HG03520 (cell line): Measurements from ENCODE around the gene MT1B.
"Not testable (repeated sequence)": the region's sequence is repeated elsewhere in the genome, so short reads cannot be mapped to it uniquely, and the experiment has no call there.

ENCODE experiments used
- ATAC-seq: cut with Tn5 transposase; IDR thresholded peaks from one replicate; pipeline ENCODE4 v1.9.1; 2021; ENCODE audit warnings: mild to moderate bottlenecking, moderate library complexity; ENCODE audit not compliant: unreplicated experiment

Gene MT1B

DNA sequence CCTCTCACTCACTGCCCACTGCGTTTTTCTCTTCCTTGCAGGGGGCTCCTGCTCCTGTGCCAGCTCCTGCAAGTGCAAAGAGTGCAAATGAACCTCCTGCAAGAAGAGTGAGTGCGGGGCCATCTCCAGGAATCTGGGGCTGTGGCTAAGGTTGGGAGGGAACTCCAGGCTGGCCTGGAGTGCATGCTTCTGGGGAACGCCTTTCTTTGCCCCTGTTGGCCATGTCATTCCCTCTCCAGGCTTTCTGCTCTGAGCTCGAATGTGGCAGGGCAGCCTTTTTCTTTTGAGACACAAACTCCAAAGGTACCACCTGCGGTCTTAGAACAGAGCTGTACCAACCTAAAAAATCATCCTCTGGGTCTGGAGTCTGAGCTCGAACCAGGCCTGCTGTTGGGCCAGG is 33.5 kb upstream of the MT1B start:
- no peak for ATAC-seq

DNA sequence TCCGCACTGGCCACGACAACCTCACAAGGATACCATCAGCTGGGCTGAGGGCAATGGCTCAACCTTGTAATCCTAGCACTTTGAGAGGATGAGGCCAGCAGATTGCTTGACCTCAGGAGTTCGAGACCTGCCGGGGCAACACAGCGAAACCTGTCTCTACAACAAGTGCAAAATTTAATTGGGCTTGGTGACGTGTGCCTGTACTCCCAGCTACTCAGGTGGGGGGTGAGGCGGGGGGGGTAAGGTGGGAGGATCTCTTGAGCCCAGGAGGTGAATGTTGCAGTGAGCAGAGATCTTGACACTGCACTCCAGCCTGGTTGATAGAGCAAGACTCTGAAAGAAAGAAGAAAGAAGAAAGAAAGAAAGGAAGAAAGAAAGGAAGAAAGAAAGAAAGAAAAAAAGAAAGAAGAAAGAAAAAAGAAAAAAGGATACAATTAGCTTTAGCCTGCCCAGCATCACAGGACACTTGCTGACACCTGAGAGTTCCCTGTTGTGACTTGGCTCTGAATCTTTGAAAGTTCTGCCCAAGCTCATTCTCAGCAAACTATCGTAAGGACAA is 31.3 kb upstream of the MT1B start:
- ATAC-seq: no peak

DNA sequence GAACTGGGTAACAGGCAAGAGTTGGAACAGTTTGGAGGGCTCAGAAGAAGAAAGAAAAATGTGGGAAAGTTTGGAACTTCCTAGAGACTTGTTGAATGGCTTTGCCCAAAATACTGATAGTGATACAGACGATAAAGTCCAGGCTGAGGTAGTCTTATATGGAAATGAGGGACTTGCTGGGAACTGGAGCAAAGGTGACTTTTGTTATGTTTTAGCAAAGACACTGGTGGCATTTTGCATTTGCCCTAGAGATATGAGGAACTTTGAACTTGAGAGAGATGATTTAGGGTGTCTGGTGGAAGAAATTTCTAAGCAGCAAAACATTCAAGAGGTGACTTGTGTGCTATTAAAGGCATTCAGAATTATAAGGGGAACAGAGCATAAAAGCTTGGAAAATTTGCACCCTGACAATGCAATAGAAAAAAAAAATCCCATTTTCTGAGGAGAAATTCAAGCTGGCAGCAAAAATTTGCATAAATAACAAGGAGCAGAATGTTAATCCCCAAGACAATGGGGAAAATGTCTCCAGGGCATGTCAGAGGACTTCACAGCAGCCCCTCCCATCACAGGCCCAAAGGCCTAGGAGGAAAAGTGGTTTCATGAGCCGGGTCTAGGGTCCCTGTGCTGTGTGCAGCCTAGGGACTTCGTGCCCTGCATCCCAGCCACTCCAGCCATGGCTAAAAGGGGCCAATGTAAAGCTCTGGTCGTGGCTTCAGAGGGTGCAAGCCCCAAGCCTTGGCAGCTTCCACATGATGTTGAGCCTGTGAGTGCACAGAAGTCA is 29.8 kb upstream of the MT1B start:
- not testable (repeated sequence) for ATAC-seq

DNA sequence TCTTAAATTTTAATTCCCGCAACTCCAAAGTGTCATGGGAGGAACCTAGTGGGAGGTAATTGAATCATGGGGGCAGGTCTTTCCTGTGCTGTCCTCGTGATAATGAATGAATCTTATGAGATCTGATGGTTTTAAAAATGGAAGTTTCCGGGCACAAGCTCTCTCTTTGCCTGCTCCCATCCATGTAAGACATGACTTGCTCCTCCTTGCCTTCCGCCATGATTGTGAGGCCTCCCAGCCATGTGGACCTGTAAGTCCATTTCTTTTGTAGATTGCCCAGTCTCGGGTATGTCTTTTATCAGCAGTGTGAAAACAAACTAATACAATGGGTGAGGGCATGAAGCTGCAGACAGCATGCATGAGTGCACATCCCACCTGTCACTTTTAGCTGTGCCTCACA is 28.5 kb upstream of the MT1B start:
- ATAC-seq: not testable (repeated sequence)

DNA sequence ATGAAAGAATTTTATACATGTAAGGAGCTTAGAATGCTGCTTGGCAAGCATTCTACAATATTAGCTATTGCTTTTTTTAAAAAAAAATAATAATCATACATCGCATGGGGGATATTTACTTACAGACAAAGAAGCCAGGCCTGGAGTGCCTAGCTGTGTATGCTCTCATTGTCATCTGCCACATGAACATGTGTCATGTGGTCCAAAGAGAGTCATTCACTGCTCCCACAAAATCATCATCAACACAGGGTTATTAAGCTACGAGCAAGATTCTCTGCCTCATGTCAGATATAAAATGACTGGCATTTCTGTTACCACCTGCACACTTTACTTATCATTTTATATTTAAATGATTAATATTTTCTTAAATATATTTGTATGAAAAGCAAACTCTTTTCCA is 28.0 kb upstream of the MT1B start:
- ATAC-seq: no peak

DNA sequence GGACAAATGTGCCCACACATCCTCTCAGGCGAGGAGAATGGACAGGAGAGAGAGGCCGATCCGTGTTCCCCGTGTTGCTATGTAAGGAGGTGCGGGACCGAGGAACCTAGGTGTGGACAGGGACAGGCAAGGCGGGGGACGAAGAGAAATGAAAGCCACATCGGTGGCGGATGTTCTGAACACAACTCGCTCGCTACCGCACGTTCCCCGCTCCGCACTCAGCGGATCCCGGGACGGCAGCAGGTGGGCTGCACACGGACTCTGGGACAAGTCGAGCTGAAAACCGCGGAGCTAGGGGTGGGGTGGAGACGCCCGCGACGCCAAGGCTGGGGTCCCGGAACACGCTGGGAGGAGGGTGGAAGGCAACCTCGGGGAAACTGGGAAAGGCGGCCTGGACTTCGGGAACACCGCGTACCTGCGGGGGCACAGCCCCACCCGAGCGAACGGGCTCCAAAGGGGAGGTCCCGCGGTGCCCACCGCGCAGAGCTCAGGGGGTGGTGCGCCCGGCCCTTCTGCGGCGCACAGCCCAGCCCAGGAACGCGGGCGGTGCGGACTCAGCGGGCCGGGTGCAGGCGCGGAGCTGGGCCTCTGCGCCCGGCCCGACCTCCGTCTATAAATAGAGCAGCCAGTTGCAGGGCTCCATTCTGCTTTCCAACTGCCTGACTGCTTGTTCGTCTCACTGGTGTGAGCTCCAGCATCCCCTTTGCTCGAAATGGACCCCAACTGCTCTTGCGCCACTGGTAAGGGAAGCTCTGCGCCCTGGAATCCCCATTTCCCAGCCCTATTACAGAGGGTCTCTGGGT is 26.3 kb upstream of the MT1B start, which contains the start of gene MT1E:
MT1E (plus strand) TSS at position 642 of the 803 bp plus-strand sequence; CDS start at position 713, 71 bp downstream.
- no peak for ATAC-seq

DNA sequence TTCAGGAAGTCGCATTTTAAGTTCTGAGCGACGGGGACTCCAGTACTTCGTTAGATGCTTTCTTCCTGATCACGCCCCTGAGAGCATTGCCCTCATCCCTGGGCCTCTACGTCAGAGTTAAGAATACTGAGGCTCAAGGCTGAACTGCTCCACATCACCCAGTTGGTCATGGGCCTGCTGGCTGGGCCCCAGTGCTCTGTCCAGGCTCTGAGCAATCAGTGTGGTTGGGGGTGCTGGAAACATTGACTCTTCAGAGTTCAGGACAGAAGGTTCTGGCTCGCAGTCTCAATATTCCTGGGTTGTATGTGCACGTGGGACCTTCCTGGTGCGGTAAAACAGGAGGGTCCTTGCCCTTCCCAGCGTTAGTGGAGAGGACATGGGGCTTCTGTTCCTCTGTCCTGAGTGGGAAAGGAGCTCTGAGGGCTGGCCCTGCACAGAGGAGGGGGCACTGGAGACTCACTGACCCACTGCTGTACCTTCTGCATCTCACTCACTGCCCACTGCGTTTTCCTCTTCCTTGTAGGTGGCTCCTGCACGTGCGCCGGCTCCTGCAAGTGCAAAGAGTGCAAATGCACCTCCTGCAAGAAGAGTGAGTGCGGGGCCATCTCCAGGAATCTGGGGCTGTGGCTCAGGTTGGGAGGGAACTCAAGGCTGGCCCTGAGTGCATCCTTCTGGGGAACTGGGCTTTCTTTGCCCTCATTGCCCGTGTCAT is 25.6 kb upstream of the MT1B start:
- no peak for ATAC-seq

DNA sequence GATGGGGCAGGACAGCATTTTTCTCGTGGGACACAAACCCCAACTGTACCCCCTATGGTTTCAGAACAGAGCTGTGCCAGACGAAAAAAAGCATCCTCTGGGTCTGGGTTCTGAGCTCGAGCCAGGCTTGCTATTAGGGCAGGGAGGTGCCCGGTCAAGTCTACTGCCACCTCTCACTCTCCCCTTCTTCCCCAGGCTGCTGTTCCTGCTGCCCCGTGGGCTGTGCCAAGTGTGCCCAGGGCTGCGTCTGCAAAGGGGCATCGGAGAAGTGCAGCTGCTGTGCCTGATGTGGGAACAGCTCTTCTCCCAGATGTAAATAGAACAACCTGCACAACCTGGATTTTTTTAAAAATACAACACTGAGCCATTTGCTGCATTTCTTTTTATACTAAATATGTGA is 25.0 kb upstream of the MT1B start:
- no peak for ATAC-seq

DNA sequence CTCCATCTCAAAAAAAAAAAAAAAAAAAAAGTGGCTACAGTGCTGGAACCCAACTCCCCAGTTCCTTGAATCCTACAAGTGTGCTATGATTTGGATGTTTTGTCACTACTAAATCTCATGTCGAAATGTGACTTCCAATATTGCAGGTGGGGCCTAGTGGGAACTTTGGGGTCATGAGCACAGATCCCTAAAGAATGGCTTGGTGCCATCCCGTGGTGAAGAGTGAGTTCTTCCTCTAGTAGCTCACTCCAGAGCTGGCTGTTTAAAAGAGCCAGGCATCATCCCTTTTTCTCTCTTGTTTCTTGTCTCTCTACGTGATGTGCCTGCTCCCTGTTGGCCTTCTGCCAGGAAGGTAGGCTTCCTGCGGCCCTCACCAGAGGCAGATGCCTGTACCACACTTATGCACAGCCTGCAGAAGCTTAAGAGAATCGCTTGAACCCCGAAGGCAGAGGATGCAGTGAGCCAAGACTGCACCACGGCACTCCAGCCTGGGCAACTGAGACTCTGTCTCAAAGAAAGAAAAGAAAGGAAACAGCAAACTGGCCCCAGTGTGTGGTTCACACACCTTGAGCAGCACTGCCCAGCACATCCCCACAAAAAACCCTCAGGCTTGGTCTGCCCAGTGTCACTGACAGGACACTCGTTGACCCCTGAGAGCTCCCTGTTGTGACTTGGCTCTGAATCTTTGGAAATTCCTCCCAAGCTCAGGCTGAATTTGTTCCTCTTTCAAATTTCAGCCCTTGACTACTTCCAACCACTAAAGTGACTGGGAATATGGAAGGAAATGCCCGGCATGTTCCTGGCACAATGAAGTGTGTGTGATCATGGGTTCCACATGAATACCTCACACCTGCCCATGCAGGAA is 23.0 kb upstream of the MT1B start:
- no peak for ATAC-seq

DNA sequence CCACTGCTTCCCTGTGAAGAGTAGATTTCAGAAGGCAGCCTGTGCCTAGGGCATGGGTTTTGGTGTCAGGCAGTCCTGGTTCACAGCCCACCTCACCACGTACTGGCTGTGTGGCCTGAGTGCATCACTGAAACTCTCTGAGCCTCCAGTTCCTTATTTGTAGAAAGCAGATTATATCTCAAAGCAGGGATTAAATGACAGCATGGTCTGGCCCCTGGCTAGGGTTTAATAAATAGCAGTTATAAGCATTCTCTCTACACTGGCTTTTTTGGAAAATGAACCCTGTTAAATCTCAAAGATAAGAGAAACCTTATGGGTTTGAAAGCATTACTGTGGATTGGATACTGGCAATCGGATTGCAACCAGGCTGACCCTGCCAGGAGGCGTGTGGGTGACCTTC is 22.2 kb upstream of the MT1B start:
- ATAC-seq: no peak

DNA sequence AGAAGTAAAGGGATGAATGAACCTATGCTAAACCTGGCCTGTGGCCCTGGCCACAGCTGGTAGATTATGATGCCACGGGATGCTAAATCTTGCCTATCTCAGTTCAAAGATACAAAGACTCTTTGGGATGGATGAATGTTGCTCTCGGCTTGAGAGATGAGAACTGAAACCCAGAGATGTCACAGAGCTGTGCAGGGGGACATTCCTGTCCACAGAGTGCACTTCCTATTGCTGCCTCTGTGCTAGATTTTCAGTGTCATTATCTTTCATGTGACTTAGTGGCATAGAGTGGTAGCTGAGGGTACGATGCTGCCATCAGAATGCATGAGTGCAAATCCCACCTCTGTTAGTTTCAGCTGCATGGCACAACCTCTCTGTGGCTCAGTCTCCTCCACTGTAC is 21.6 kb upstream of the MT1B start:
- ATAC-seq: peak; percentile 85

DNA sequence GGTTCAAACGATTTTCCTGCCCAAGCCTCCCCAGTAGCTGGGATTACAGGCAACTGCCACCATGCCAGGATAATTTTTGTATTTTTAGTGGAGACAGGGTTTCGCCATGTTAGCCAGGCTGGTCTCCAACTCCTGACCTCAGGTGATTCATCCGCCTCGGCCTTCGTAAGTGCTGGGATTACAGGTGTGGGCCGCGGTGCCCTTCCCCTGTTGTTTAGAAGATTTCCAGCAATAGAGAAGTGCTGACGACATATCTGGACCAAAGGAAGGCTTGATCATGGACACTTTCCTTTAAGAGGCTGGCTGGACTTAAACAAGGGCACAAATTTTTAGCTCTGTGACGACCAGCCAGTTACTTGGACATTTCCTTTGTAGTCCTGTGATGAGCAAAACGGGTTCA is 20.5 kb upstream of the MT1B start:
- ATAC-seq: no peak

DNA sequence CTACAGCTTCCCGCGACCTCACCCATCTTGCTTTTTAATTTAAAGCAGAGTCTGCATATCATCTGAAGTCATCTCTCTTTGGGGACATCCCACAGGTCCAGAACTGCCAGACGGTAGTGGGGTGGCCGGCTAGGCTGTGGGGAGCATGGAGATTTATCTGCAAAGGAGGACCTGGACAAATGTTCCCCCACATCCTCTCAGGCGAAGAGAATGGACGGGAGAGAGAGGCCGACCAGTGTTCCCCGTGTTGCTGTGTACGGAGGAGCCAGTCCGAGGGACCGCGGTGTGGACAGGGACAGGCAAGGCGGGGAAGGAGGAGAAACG is 19.9 kb upstream of the MT1B start:
- no peak for ATAC-seq

DNA sequence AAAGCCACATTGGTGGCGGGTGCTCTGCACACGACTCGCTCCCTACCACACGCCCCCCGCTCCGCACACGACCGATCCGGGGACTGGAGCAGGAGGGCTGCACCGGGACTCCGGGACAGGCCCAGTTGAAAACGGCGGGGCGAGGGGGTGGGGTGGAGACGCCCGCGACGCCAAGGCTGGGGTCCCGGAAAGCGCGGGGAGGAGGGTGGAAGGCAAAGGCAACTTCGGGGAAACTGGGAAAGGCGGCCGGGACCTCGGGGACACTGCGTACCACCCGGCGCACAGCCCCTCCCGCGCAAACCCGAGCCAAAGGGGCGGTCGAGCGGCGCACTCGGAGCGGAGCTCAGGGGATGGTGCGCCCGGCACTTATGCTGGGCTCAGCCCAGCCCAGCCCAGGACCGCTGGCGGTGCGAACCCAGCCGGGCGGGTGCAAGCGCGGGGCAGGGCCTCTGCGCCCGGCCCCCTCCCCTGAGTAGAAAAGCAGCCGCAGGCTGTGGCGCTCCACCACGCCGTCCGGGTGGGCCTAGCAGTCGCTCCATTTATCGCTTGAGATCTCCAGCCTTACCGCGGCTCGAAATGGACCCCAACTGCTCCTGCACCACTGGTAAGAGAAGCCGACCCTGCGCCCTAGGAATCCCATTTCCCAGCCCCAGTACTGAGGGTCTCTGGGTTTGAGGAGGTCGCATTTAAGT is 19.4 kb upstream of the MT1B start, which contains the start of gene MT1M:
MT1M (plus strand) TSS at position 504 of the 692 bp plus-strand sequence; CDS start at position 577, 73 bp downstream.
- ATAC-seq: no peak

DNA sequence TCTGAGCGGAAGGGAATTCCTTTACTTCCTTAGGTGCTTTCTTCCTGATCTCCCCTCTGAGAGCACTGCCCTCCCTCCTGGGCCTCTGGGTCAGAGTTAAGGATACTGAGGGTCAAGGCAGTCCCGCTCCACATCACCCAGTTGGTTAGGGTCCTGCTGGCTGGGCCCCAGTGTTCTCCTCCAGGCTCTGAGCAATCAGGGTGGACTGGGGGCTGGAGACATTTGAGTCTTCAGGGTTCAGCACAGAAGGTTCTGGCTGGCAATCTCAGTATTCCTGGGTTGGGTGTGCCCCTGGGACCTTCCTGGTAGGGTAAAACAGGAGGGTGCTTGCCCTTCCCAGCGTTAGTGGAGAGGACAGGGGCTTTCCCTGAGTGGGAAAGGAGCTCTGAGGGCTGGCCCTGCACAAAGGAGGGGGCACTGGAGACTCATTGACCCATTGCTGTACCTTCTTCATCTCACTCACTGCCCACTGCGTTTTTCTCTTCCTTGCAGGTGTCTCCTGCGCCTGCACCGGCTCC is 18.8 kb upstream of the MT1B start:
- ATAC-seq: no peak

DNA sequence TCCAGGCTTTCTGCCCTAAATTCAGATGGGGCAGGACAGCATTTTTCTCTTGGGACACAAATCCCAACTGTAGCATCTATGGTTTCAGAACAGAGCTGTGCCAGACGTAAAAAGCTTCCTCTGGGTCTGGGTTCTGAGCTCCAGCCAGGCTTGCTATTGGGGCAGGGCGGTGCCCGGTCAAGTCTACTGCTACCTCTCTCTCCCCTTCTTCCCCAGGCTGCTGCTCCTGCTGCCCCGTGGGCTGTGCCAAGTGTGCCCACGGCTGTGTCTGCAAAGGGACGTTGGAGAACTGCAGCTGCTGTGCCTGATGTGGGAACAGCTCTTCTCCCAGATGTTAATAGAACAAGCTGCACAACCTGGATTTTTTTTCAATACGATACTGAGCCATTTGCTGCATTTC is 18.2 kb upstream of the MT1B start:
- no peak for ATAC-seq

DNA sequence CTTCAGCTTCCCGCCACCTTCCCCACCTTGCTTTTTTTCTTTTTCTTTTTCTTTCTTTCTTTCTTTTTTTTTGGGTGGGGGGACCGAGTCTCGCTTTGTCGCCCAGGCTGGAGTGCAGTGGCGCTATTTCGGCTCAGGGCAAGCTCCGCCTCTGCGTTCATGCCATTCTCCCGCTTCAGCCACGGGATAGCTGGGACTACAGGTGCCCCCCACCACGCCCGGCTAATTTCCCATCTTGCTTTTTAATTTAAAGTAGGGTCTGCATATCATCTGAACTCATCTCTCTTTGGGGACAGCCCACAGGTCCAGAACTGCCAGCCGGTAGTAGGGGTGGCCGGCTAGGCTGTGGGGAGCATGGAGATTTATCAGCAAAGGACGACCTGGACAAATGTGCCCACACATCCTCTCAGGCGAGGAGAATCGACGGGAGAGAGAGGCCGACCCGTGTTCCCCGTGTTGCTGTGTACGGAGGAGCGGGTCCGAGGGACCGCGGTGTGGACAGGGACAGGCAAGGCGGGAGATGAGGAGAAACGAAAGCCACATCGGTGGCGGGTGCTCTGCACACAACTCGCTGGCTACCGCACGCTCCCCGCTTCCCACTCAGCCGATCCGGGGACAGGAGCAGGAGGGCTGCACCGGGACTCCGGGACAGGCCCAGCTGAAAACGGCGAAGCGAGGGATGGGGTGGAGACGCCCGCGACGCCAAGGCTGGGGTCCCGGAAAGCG is 16.8 kb upstream of the MT1B start:
- ATAC-seq: no peak

DNA sequence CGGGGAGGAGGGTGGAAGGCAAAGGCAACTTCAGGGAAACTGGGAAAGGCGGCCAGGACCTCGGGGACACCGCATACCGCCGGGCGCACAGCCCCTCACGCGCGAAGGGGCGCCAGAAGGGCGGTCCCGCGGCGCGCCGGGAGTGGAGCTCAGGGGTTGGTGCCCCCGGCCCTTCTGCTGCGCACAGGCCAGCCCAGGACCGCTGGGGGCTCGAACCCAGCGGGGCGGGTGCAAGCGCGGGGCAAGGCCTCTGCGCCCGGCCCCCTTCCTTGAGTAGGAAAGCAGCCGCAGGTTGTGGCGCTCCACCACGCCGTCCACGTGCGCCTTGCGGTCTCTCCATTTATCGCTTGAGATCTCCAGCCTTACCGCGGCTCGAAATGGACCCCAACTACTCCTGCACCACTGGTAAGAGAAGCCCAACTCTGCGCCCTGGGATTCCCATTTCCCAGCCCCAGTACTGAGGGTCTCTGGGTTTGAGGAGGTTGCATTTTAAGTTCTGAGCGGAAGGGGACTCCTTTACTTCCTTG is 16.2 kb upstream of the MT1B start:
- ATAC-seq: no peak
